Adipocyte (in vitro differentiated cells): ENCODE measurements around the gene NPAS3.
A peak's percentile ranks its signal among the peaks of the same experiment; 100 is the strongest.

Experiments used
- DNase-seq: peaks from one replicate; pipeline ENCODE4 v3.0.0-alpha.2; 2015; ENCODE audit warnings: low read depth
- H3K27me3 ChIP-seq: replicated peaks from 2 replicates; pipeline ENCODE4 v1.7.0; 2013; ENCODE audit warnings: mild to moderate bottlenecking, low read length, moderate library complexity; ENCODE audit not compliant: control insufficient read depth, insufficient read depth
- H3K36me3 ChIP-seq: 2 replicates; pipeline ENCODE4 v1.7.0; 2013; ENCODE audit warnings: low read length, mild to moderate bottlenecking, moderate library complexity; ENCODE audit not compliant: control insufficient read depth, insufficient read depth, severe bottlenecking
- H3K4me1 ChIP-seq: 2 replicates; pipeline ENCODE4 v1.7.0; 2013; ENCODE audit warnings: mild to moderate bottlenecking, low read length, moderate library complexity; ENCODE audit not compliant: control insufficient read depth, insufficient read depth
- H3K4me3 ChIP-seq: 2 replicates; pipeline ENCODE4 v1.7.0; 2013; ENCODE audit warnings: mild to moderate bottlenecking, low read length, moderate library complexity
- H3K9ac ChIP-seq: 2 replicates; pipeline ENCODE4 v1.7.0; 2013; ENCODE audit warnings: mild to moderate bottlenecking, low read length, moderate library complexity
- H3K9me3 ChIP-seq: 2 replicates; pipeline ENCODE4 v1.7.0; 2013; ENCODE audit warnings: mild to moderate bottlenecking, low read length, moderate library complexity; ENCODE audit not compliant: control insufficient read depth

The NPAS3 gene

GRCh38 chr14:33567731-33568130 lies 629.1 kb downstream of the NPAS3 start:
- Histone ChIP-seq H3K9ac (no peak overlapping the region), H3K27me3 (no peaks in the 10 kb centered on the region), H3K36me3 (no peaks in the 10 kb centered on the region), H3K9me3 (no peaks in the 10 kb centered on the region), H3K4me1 (peaks cover 4% of the 10 kb centered on the region), H3K4me3 (no peak overlapping the region)
- peak; percentile 32 for DNase-seq

- H3K9ac ChIP-seq: no peak overlapping the region
- no peaks in the 10 kb centered on the region for H3K9me3 ChIP-seq
- peaks cover 4% of the 10 kb centered on the region for H3K4me1 ChIP-seq
- no peaks in the 10 kb centered on the region for H3K36me3 ChIP-seq
- DNase-seq: peak; percentile 13
- no peak overlapping the region for H3K4me3 ChIP-seq
- no peaks in the 10 kb centered on the region for H3K27me3 ChIP-seq
Observed at GRCh38 chr14:33568935-33569579, 630.4 kb downstream of the NPAS3 start.

- peaks cover 4% of the 10 kb centered on the region for H3K4me1 ChIP-seq
- H3K36me3 ChIP-seq: no peaks in the 10 kb centered on the region
- no peaks in the 10 kb centered on the region for H3K9me3 ChIP-seq
- no peak overlapping the region for H3K9ac ChIP-seq
- no peak overlapping the region for H3K4me3 ChIP-seq
- no peaks in the 10 kb centered on the region for H3K27me3 ChIP-seq
- peak; percentile 16 for DNase-seq
Observed at GRCh38 chr14:33569821-33570687, 631.4 kb downstream of the NPAS3 start.

GRCh38 chr14:33570694-33571310 lies 632.1 kb downstream of the NPAS3 start:
- no peak for DNase-seq
- peaks cover 4% of the 10 kb centered on the region for H3K4me1 ChIP-seq
- H3K9ac ChIP-seq: no peak overlapping the region
- no peaks in the 10 kb centered on the region for H3K9me3 ChIP-seq
- H3K4me3 ChIP-seq: no peak overlapping the region
- H3K27me3 ChIP-seq: no peaks in the 10 kb centered on the region
- H3K36me3 ChIP-seq: no peaks in the 10 kb centered on the region

GRCh38 chr14:33573301-33573880 lies 634.7 kb downstream of the NPAS3 start:
- H3K9ac ChIP-seq: no peak overlapping the region
- no peaks in the 10 kb centered on the region for H3K27me3 ChIP-seq
- peaks cover 4% of the 10 kb centered on the region for H3K4me1 ChIP-seq
- DNase-seq: no peak
- no peak overlapping the region for H3K4me3 ChIP-seq
- H3K9me3 ChIP-seq: no peaks in the 10 kb centered on the region
- H3K36me3 ChIP-seq: no peaks in the 10 kb centered on the region

GRCh38 chr14:33576014-33576413 lies 637.3 kb downstream of the NPAS3 start:
- Histone ChIP-seq H3K4me1 (peaks cover 2% of the 10 kb centered on the region), H3K9ac (no peak overlapping the region), H3K27me3 (no peaks in the 10 kb centered on the region), H3K9me3 (no peaks in the 10 kb centered on the region), H3K4me3 (no peak overlapping the region), H3K36me3 (no peaks in the 10 kb centered on the region)
- no peak for DNase-seq

GRCh38 chr14:33578461-33579216 lies 640.0 kb downstream of the NPAS3 start:
- Histone ChIP-seq H3K36me3 (no peaks in the 10 kb centered on the region), H3K4me3 (no peak overlapping the region), H3K4me1 (no peaks in the 10 kb centered on the region), H3K27me3 (no peaks in the 10 kb centered on the region), H3K9ac (no peak overlapping the region), H3K9me3 (no peaks in the 10 kb centered on the region)
- no peak for DNase-seq

GRCh38 chr14:33580231-33580749 lies 641.6 kb downstream of the NPAS3 start:
- H3K36me3 ChIP-seq: no peaks in the 10 kb centered on the region
- no peak overlapping the region for H3K9ac ChIP-seq
- DNase-seq: no peak
- H3K27me3 ChIP-seq: no peaks in the 10 kb centered on the region
- H3K9me3 ChIP-seq: no peaks in the 10 kb centered on the region
- H3K4me1 ChIP-seq: no peaks in the 10 kb centered on the region
- no peak overlapping the region for H3K4me3 ChIP-seq

- no peak overlapping the region for H3K4me3 ChIP-seq
- no peaks in the 10 kb centered on the region for H3K4me1 ChIP-seq
- no peaks in the 10 kb centered on the region for H3K27me3 ChIP-seq
- no peak overlapping the region for H3K9ac ChIP-seq
- DNase-seq: no peak
- H3K9me3 ChIP-seq: no peaks in the 10 kb centered on the region
- H3K36me3 ChIP-seq: no peaks in the 10 kb centered on the region
Observed at GRCh38 chr14:33580841-33581240, 642.2 kb downstream of the NPAS3 start.

- no peaks in the 10 kb centered on the region for H3K4me1 ChIP-seq
- no peak for DNase-seq
- H3K4me3 ChIP-seq: no peak overlapping the region
- no peaks in the 10 kb centered on the region for H3K9me3 ChIP-seq
- H3K9ac ChIP-seq: no peak overlapping the region
- no peaks in the 10 kb centered on the region for H3K36me3 ChIP-seq
- no peaks in the 10 kb centered on the region for H3K27me3 ChIP-seq
Observed at GRCh38 chr14:33584697-33585096, 646.0 kb downstream of the NPAS3 start.
